AG20443 (cell line): ENCODE data around the gene NCAN.
"Not testable (repeated sequence)": the region's sequence is repeated elsewhere in the genome, so short reads cannot be mapped to it uniquely, and the experiment has no call there.

Experiments
- DNase-seq: peaks from one replicate; pipeline ENCODE4 v3.0.0; 2012; ENCODE audit warnings: low spot score, mixed read lengths

NCAN gene

GRCh38 chr19:19193926-19194325 lies 17.8 kb upstream of the NCAN start:
- DNase-seq: no peak

GRCh38 chr19:19201697-19202630 lies 9.8 kb upstream of the NCAN start:
- DNase-seq: no peak

GRCh38 chr19:19202707-19203011 lies 9.1 kb upstream of the NCAN start:
- DNase-seq: no peak

GRCh38 chr19:19203012-19203856 lies 8.5 kb upstream of the NCAN start, which contains the start of gene NR2C2AP:
Gene NR2C2AP (minus strand): TSS chr19:19203414. CDS start chr19:19203060, 354 bp downstream.
- peak; percentile 100 for DNase-seq

- no peak for DNase-seq
These were observed 7.6 kb upstream of the NCAN start for GRCh38 chr19:19204181-19204580.

- no peak for DNase-seq
These were observed 6.0 kb upstream of the NCAN start for GRCh38 chr19:19205416-19206410.

GRCh38 chr19:19206938-19207337 lies 4.8 kb upstream of the NCAN start:
- DNase-seq: no peak

- no peak for DNase-seq
These were observed 3.9 kb upstream of the NCAN start for GRCh38 chr19:19207637-19208572.

- no peak for DNase-seq
These were observed 2.4 kb upstream of the NCAN start for GRCh38 chr19:19209372-19209771.

- no peak for DNase-seq
These were observed 1.2 kb downstream of the NCAN start for GRCh38 chr19:19212916-19213315.

- DNase-seq: no peak
These were observed 1.8 kb downstream of the NCAN start for GRCh38 chr19:19213426-19214158.

- DNase-seq: no peak
These were observed 2.4 kb downstream of the NCAN start for GRCh38 chr19:19214159-19214490.

- peak; percentile 73 for DNase-seq
These were observed 3.1 kb downstream of the NCAN start for GRCh38 chr19:19214892-19215291.

- no peak for DNase-seq
These were observed 4.0 kb downstream of the NCAN start for GRCh38 chr19:19215792-19216191.

GRCh38 chr19:19217099-19217498 lies 5.3 kb downstream of the NCAN start:
- DNase-seq: no peak

GRCh38 chr19:19218911-19219310 lies 7.2 kb downstream of the NCAN start:
- no peak for DNase-seq

- not testable (repeated sequence) for DNase-seq
These were observed 9.2 kb downstream of the NCAN start for GRCh38 chr19:19221000-19221399.

- no peak for DNase-seq
These were observed 11.3 kb downstream of the NCAN start for GRCh38 chr19:19223060-19223459.

GRCh38 chr19:19223636-19224035 lies 11.9 kb downstream of the NCAN start:
- DNase-seq: no peak
